Naive B cell (primary cell): ENCODE measurements around the gene SLC22A17. TPM values are rescaled to one million over a fixed set of nuclear protein-coding genes. Genes with fewer than 3 reads are reported as not detected.

Experiments
- ATAC-seq, 2 donors: fragments of 150-1000 bp; cut with Tn5 transposase; 2 replicates each; pipeline ENCODE4 v1.10.0; 2021; ENCODE audit warnings: low read depth in 2 of 2, mild to moderate bottlenecking in 2 of 2, moderate library complexity in 2 of 2
- DNase-seq: peaks from one replicate; pipeline ENCODE4 v3.0.0; 2022
- H3K27ac Mint-ChIP-seq, 6 donors: one replicate each; pipeline ENCODE4 v1.8.0; 2020 to 2022; ENCODE audit warnings: mild to moderate bottlenecking in 6 of 6, mixed read lengths in 6 of 6, moderate library complexity in 5 of 6, inconsistent platforms in 2 of 6
- H3K27me3 Mint-ChIP-seq, 3 donors: one replicate each; pipeline ENCODE4 v1.8.0; 2021 to 2022; ENCODE audit warnings: mixed read lengths in 3 of 3, mild to moderate bottlenecking in 1 of 3
- H3K36me3 Mint-ChIP-seq, 2 donors: one replicate each; pipeline ENCODE4 v1.8.0; 2020 to 2022; ENCODE audit warnings: mixed read lengths in 2 of 2, inconsistent platforms in 1 of 2, mild to moderate bottlenecking in 1 of 2
- H3K4me1 Mint-ChIP-seq, 3 donors: one replicate each; pipeline ENCODE4 v1.8.0; 2020 to 2022; ENCODE audit warnings: mixed read lengths in 3 of 3, inconsistent platforms in 1 of 3, mild to moderate bottlenecking in 1 of 3, moderate library complexity in 1 of 3
- H3K4me3 Mint-ChIP-seq, 8 donors: one replicate each; pipeline ENCODE4 v1.8.0; 2020 to 2022; ENCODE audit warnings: mild to moderate bottlenecking in 8 of 8, mixed read lengths in 8 of 8, moderate library complexity in 8 of 8, inconsistent platforms in 2 of 8
- H3K9me3 Mint-ChIP-seq, 7 donors: one replicate each; pipeline ENCODE4 v1.8.0; 2020 to 2022; ENCODE audit warnings: mixed read lengths in 7 of 7, mild to moderate bottlenecking in 5 of 7, inconsistent platforms in 2 of 7, moderate library complexity in 1 of 7
- polyA plus RNA-seq, 6 donors: library from polyadenylated mRNA; unstranded; fragments of 300-500 nt; fragmentation: Illumina TruSeq; gene quantifications; one replicate each; pipeline ENCODE4 v1.2.3, GENCODE V29; 2021; ENCODE audit warnings: low read depth in 6 of 6

Gene SLC22A17
- polyA plus RNA-seq, 6 donors from 2014 or later: 0.29 to 0.66 TPM; not detected in 4

DNA sequence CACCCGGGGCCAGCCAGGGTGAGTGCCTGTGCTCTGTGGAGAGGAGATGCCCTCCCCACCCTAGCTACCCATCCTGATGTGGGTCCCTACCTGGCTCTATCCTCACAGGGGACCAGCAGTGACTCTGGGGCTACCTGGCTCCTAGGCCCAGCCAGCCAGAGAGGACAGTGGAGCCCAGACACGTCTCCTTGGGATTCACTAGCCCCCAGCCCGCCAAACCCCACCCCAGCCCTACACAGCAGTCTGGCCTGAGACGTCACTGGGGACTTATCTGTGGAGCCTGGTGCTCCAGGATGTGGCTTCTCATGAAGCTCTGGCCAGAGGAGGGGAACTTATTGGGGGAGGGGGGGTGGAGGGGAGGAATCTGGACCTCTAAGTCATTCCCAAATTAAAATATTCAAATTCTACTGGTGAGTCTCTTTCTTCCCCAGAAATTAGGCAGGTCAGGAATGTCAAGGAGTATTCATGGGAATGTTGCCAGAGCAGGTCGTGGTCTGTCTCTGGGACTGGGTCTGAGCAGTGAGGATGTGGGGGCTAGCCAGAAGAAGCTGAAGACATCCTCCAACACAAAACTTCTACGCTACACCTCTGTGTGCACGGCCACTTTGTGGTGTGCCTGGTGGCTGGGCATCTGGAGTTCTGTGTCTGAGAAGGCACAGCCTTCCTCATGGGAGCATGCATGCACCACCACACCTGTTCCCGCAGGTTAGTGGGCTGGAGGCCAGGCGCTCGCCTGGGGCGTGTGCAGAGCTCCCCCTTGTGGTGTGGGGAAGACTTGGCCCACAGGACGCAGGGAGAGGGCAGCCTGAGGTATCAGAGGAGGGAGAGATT, 26.9 kb upstream of the SLC22A17 start:
- ATAC-seq (peak; percentile 71 to 80), DNase-seq (peak; percentile 49)
- Mint-ChIP-seq H3K27ac (no peak overlapping the region), H3K4me1 (peaks cover 0 to 2% (median 0%) of the 10 kb centered on the region in 3 donors), H3K27me3 (peaks cover 16 to 64% (median 63%) of the 10 kb centered on the region in 3 donors), H3K9me3 (no peaks in the 10 kb centered on the region), H3K36me3 (no peaks in the 10 kb centered on the region), H3K4me3 (no peak overlapping the region)

DNA sequence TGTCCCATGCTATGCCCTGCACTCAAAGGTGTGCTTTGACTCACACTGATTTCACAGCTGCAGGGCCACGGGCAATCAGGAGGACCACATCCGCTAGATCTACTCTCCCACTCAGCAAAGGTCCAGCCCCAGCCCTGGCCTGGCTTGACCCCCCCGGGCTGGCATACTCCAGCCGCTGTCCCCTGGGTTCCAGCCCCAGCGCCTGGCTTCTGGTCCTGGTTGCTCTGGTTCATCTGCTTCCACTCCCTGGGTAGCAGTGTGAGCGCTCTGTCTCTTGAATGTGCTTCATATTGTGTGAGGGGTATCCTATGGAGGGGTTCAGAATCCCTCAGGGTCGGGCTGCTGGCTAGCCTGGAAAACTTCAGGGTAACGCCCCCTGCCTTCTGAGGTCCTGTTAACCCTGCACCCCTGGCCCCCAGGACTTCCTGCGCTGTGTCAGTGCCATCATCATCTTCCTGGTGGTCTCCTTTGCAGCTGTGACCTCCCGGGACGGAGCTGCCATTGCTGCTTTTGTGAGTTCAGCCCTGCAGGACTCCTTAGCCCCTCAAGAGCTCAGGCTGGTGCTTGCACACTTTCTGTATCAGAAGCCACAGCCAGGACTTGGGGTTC, 26.0 kb upstream of the SLC22A17 start:
- DNase-seq (no peak), ATAC-seq (no peak)
- Mint-ChIP-seq H3K27me3 (peaks cover 13 to 56% (median 54%) of the 10 kb centered on the region in 3 donors), H3K36me3 (no peaks in the 10 kb centered on the region), H3K4me1 (peaks cover 0 to 2% (median 0%) of the 10 kb centered on the region in 3 donors), H3K4me3 (no peak overlapping the region), H3K27ac (peak overlapping the region in 1 of 6 donors; percentile 94), H3K9me3 (no peaks in the 10 kb centered on the region)

DNA sequence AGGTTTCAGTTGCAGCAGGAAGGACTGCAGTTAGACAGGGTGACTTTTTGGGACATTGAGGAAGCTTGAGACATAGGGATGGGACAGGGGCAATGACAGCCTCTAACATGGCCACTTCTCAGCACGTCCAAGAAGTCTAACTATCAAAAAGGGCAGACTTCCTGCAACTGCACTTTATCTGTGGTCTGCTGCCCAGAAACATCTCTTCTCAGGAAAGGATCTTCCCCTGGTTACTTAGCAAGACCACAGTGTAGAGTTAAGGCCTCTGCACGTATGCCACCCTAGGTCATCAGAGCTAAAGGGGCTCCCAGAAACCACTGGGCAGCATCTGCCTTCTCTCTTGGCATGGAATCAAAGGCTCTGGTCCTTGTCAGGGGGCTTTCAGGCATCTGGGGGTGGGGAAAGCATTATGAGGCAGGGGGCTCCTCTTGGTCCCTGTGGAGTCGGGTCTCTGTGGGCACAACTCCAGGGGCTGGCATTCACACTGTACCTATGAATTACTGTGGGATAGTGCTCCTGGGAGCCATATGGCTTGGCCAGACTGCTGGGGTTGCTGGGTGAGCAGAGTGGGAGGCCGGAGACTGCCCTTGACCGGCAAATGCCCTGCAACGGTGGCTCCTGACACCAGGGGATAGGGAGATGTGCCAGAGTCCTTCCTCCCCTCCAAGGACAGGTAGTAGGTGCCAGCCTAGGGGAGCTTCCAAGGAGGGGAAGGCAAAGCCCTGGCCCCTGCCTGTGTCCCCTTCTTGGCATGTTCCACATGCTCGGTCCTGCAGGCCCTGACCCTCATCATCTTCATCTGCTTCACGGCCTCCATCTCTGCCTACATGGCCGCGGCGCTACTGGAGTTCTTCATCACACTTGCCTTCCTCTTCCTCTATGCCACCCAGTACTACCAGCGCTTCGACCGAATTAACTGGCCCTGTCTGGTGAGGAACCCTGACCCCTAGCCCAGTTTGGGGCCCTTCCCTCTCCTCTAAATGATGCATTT, 25.2 kb upstream of the SLC22A17 start:
- ATAC-seq (no peak), DNase-seq (no peak)
- no peaks in the 10 kb centered on the region for H3K36me3 Mint-ChIP-seq
- peaks cover 10 to 52% (median 47%) of the 10 kb centered on the region in 3 donors for H3K27me3 Mint-ChIP-seq
- no peaks in the 10 kb centered on the region for H3K9me3 Mint-ChIP-seq
- H3K27ac Mint-ChIP-seq: peak overlapping the region in 2 of 6 donors; percentile 21 to 56
- peak overlapping the region in 1 of 8 donors; percentile 29 for H3K4me3 Mint-ChIP-seq
- peaks cover 0 to 2% (median 0%) of the 10 kb centered on the region in 3 donors for H3K4me1 Mint-ChIP-seq

DNA sequence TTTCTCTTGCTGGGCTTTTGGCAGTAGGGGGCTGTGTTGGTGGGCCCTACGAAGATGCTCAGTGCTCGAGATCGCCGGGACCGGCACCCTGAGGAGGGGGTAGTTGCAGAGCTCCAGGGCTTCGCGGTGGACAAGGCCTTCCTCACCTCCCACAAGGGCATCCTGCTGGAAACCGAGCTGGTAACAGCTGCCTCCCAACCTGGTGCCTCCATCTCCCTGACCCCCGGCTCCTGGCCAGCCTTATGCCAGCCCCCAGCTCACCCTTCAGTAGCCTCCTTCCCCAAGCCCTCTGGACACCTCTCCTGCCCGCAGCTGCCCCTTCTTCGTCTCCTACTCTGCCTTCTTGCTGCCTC, 24.5 kb upstream of the SLC22A17 start:
- no peak overlapping the region for H3K4me3 Mint-ChIP-seq
- H3K27me3 Mint-ChIP-seq: peaks cover 6 to 45% (median 40%) of the 10 kb centered on the region in 3 donors
- peaks cover 0 to 2% (median 0%) of the 10 kb centered on the region in 3 donors for H3K4me1 Mint-ChIP-seq
- no peaks in the 10 kb centered on the region for H3K9me3 Mint-ChIP-seq
- ATAC-seq: no peak
- no peaks in the 10 kb centered on the region for H3K36me3 Mint-ChIP-seq
- no peak for DNase-seq
- H3K27ac Mint-ChIP-seq: no peak overlapping the region

DNA sequence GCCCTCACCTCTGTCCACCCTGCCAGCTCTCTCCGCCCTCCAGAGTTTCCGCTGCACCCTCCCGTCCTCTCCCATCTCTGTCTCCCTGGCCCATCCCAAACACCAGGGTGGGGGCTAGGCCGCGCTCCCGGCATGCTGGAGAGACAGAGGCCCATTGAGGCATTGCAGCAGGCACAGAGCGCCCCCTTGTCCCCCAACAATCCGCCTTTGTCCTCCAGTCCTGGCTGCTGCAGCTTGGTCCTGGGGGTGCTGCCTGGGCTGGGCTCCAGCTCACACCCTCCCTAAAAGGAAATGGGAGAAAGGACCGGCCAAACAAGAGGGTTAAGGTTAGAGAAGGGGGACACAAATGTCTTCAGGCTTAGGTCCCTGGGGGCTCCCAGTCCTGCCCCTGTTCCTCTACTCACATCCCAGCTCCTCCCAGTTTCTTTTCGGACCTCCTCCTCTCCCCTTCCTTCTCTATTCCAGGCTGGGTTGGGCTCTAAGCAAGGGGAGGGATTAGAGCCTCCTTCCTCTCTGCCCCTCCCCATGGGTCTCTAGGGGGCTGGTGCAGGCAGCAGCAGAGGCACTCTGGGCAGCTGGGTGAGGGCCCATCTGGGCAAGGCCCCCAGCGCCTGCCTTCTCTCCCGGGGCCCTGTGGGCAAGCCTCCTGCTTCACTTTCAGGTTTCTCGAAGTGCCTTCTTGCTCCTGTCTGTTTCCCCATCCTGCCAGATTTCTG, 24.0 kb upstream of the SLC22A17 start, which contains the start of gene CMTM5:
Gene CMTM5 (plus strand): TSS at position 565 of the 716 bp plus-strand sequence. CDS start 206 bp downstream, outside the sequence.
- H3K4me3 Mint-ChIP-seq: no peak within 1 kb of the TSS
- H3K4me1 Mint-ChIP-seq: peaks cover 0 to 2% (median 0%) of the 10 kb centered on the region in 3 donors
- DNase-seq (no peak), ATAC-seq (no peak)
- H3K27me3 Mint-ChIP-seq: peaks cover 6 to 40% (median 35%) of the 10 kb centered on the region in 3 donors
- H3K36me3 Mint-ChIP-seq: no peaks in the 10 kb centered on the region
- H3K27ac Mint-ChIP-seq: peak within 1 kb of the TSS in 2 of 6 donors; percentile 21 to 56
- H3K9me3 Mint-ChIP-seq: no peaks in the 10 kb centered on the region

DNA sequence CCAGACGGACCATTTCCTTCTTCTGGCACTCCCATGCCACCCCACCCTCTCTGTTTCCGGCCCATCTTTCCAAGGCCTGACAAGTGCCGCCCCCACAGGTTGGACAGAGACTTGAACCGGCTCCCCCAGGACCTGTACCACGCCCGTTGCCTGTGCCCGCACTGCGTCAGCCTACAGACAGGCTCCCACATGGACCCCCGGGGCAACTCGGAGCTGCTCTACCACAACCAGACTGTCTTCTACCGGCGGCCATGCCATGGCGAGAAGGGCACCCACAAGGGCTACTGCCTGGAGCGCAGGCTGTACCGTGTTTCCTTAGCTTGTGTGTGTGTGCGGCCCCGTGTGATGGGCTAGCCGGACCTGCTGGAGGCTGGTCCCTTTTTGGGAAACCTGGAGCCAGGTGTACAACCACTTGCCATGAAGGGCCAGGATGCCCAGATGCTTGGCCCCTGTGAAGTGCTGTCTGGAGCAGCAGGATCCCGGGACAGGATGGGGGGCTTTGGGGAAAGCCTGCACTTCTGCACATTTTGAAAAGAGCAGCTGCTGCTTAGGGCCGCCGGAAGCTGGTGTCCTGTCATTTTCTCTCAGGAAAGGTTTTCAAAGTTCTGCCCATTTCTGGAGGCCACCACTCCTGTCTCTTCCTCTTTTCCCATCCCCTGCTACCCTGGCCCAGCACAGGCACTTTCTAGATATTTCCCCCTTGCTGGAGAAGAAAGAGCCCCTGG, 23.0 kb upstream of the SLC22A17 start:
- H3K4me1 Mint-ChIP-seq: peaks cover 0 to 2% (median 0%) of the 10 kb centered on the region in 3 donors
- H3K36me3 Mint-ChIP-seq: no peaks in the 10 kb centered on the region
- no peaks in the 10 kb centered on the region for H3K9me3 Mint-ChIP-seq
- no peak overlapping the region for H3K4me3 Mint-ChIP-seq
- DNase-seq: no peak
- no peak overlapping the region for H3K27ac Mint-ChIP-seq
- ATAC-seq: no peak
- H3K27me3 Mint-ChIP-seq: peaks cover 6 to 38% (median 25%) of the 10 kb centered on the region in 3 donors

DNA sequence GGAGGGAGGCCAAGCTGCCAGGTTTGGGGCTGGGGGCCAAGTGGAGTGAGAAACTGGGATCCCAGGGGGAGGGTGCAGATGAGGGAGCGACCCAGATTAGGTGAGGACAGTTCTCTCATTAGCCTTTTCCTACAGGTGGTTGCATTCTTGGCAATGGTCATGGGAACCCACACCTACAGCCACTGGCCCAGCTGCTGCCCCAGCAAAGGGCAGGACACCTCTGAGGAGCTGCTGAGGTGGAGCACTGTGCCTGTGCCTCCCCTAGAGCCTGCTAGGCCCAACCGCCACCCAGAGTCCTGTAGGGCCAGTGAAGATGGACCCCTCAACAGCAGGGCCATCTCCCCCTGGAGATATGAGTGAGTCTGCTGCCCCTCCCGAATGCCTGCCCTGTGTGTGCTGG, 20.4 kb upstream of the SLC22A17 start:
- H3K4me3 Mint-ChIP-seq: peak overlapping the region in 1 of 8 donors; percentile 62
- H3K4me1 Mint-ChIP-seq: no peaks in the 10 kb centered on the region
- ATAC-seq (no peak), DNase-seq (no peak)
- H3K9me3 Mint-ChIP-seq: no peaks in the 10 kb centered on the region
- no peaks in the 10 kb centered on the region for H3K36me3 Mint-ChIP-seq
- peaks cover 10 to 37% (median 24%) of the 10 kb centered on the region in 3 donors for H3K27me3 Mint-ChIP-seq
- no peak overlapping the region for H3K27ac Mint-ChIP-seq

DNA sequence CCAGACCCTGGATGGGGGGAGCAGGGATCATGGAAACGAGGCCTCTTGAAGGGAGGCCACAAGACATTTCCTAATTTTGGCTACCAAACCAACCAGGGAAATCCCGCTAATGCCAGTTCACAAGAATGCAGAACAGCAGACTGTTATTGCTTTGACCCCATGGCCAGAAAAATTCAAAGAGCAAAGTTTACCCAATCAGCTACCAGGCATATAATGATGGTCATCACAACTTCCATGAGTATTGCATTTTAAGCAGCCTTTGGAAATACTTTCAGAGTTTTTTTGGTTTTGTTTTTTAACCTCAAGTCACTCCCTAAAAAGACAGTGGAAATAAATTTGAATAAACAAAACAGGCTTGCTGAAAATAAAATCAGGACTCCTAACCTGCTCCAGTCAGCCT, 19.8 kb upstream of the SLC22A17 start, which contains the start of gene IL25:
Gene IL25 (plus strand): TSS at position 301 of the 400 bp plus-strand sequence.
- Mint-ChIP-seq H3K36me3 (no peaks in the 10 kb centered on the region), H3K4me3 (peak within 1 kb of the TSS in 1 of 8 donors; percentile 62), H3K9me3 (no peaks in the 10 kb centered on the region), H3K4me1 (no peaks in the 10 kb centered on the region), H3K27me3 (peaks cover 15 to 42% (median 26%) of the 10 kb centered on the region in 3 donors), H3K27ac (peak within 1 kb of the TSS in 1 of 6 donors; percentile 86)
- DNase-seq (no peak), ATAC-seq (no peak)

DNA sequence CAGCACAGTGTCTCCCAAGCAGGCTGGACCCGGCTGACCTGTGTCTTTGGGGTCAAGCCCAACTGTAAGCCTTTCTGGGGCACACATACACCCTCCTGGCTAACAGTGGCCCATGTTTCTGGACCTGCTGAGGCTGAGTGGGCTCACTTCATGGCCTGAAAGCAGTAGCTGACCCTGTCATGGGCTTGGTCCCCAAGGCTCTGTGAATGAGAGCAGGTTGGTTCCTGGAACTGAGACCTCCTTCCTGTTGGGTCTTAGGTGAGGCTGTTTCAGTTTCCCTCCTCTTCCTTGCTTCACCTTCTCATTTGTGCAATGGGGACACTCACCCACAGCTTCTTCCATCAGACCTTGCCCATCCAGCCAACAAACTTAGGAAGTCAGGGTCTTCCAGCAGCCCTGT, 19.2 kb upstream of the SLC22A17 start:
- DNase-seq (no peak), ATAC-seq (no peak)
- H3K27ac Mint-ChIP-seq: no peak overlapping the region
- no peaks in the 10 kb centered on the region for H3K4me1 Mint-ChIP-seq
- no peak overlapping the region for H3K4me3 Mint-ChIP-seq
- H3K9me3 Mint-ChIP-seq: peaks cover 0 to 2% (median 0%) of the 10 kb centered on the region in 7 donors
- H3K36me3 Mint-ChIP-seq: no peaks in the 10 kb centered on the region
- H3K27me3 Mint-ChIP-seq: peaks cover 22 to 43% (median 27%) of the 10 kb centered on the region in 3 donors

DNA sequence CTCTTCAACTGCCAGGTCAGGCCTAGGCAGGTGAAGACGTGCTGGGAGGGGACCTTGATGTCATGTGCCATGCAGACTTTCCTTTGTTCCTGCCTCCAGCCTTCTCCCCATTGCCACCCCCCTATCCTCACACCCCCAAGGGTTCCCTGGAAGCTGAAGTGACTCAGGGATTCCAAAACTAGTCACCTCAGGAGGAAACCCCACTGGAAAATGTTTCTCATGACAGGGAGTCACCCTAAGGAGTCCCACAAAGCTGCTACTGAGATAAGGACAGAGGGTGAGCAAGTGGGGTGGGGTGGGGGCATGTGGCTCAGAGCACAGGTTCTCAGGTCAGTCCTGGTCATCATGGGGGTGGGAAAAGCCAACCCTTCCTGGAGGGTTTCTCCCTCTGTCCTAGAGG, 17.5 kb upstream of the SLC22A17 start:
- H3K27ac Mint-ChIP-seq: no peak overlapping the region
- peaks cover 0 to 2% (median 0%) of the 10 kb centered on the region in 7 donors for H3K9me3 Mint-ChIP-seq
- ATAC-seq (no peak), DNase-seq (no peak)
- no peak overlapping the region for H3K4me3 Mint-ChIP-seq
- no peaks in the 10 kb centered on the region for H3K36me3 Mint-ChIP-seq
- peaks cover 23 to 45% (median 35%) of the 10 kb centered on the region in 3 donors for H3K27me3 Mint-ChIP-seq
- H3K4me1 Mint-ChIP-seq: no peaks in the 10 kb centered on the region

DNA sequence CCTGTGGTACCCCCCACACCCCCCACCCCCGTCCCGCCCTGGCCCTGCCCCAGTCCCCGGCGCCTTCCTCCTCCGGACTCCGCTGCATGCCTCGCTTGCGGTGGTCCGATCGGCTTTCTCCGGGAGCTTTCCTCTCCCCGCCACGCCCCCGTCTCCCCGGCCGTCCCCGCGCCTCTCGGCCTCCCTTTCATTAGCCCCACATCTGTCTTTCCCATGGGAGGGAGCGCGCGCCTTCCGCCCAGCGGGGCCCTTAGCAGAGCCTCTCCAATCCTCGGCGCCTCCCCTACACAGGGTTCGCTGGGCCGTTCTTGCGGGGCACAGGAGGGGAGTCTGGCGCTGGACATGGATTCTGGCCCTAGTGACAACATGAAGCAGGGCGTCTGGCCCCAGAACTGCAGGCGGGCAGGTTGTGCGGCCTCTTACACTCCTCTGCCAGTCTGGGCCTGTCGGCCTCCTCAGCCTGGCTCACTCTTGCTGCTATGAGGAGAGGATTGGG, 13.8 kb upstream of the SLC22A17 start:
- Mint-ChIP-seq H3K27ac (no peak overlapping the region), H3K4me3 (no peak overlapping the region), H3K9me3 (peaks cover 0 to 2% (median 0%) of the 10 kb centered on the region in 7 donors), H3K27me3 (peaks cover 33 to 72% (median 47%) of the 10 kb centered on the region in 3 donors), H3K4me1 (peaks cover 0 to 1% (median 0%) of the 10 kb centered on the region in 3 donors), H3K36me3 (no peaks in the 10 kb centered on the region)
- no peak for ATAC-seq
- no peak for DNase-seq
